ENCODE data around the gene LMOD2. TPM values are rescaled to one million over a fixed set of nuclear protein-coding genes. Genes with fewer than 3 reads are reported as not detected.

Gene LMOD2
- total and polyA plus RNA-seq, 2 donors = 5.4 TPM; not detected in 1

DNA sequence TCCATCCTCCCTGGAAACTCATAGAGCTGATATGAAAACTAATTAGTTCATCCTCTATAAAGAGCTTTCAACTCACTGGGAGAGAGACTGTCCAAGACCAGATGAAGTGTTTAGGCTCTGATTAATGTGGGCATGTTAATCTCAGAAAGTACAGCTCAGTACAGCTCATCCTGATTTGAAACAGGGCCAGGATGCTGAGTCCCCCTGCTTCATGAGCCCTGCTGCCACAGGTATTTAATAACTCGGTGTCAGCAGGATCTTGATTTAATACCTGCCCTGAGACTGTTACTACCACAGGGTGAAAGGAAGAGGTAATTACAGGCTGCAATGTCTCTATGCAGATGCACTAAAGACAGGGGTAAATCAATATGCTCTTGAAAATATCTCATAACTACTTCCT lies 10.8 kb downstream of the LMOD2 start:
- no peak for DNase-seq (ENCODE audit: extremely low spot score)
- no peaks in the 10 kb centered on the region for H3K4me1 ChIP-seq (ENCODE audit: insufficient read depth)
- no peaks in the 10 kb centered on the region for H3K36me3 ChIP-seq (ENCODE audit: insufficient read depth)
- H3K27ac ChIP-seq (ENCODE audit: low read depth) = no peak overlapping the region
- H3K4me3 ChIP-seq (ENCODE audit: low read depth, low read length) = no peak overlapping the region
- 25% methylated on average over 1 of the region's 1 CpG for WGBS

DNA sequence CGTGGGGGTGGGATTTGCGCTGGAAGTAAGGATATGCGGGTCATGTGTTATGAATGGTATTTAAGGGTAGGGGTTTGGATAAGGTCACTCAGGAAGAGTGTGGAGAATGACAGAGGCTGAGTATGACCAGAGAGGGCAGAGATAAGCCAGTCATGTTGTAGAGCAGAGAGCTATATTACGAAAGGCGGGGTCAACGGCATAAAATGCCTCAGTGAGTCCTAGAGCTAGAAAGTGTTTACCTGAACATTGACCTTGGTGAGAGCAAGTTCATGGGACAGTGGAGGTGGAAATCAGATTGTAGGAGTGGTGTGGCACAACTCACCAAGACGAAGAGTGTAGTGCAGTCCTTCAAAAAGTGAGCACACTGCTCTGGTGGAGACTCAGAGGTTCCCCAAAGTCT lies 13.8 kb downstream of the LMOD2 start:
- Histone ChIP-seq H3K4me1 (ENCODE audit: insufficient read depth) (no peaks in the 10 kb centered on the region), H3K36me3 (ENCODE audit: insufficient read depth) (no peaks in the 10 kb centered on the region), H3K4me3 (ENCODE audit: low read depth, low read length) (no peak overlapping the region), H3K27ac (ENCODE audit: low read depth) (no peak overlapping the region)
- DNase-seq (ENCODE audit: extremely low spot score) = no peak
- WGBS = 73% methylated on average over 7 of the region's 7 CpGs

DNA sequence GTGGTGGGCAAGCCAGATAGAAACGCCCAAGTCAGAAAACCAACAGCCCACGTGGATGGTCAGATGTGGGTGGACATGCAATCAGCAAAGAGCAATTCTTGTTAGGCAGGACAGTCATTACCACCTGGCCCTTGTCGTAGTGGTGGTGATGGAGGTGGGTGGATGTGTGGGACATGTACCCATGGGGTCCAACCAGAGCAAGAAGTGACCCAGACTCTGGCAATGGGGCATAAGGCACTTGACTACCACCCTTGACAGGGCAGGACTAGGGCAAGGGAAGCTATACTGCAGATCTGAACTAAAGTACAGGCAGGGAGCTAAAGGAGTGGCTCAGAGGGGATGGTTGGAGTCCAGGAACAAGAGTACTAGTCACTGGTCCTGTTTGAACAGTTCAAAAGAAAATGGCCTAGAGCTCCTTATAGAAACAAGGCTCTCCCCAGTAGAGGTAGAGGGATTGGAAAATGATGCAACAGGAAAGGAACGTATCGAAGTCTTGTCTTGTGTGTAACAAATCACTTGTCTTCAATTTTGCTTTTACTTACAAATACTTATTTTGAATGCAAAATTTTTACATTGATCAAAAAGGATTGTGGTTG lies 17.6 kb downstream of the LMOD2 start:
- Histone ChIP-seq H3K27ac (ENCODE audit: low read depth) (no peak overlapping the region), H3K4me3 (ENCODE audit: low read depth, low read length) (no peak overlapping the region), H3K36me3 (ENCODE audit: insufficient read depth) (peaks cover 1% of the 10 kb centered on the region), H3K4me1 (ENCODE audit: insufficient read depth) (no peaks in the 10 kb centered on the region)
- no peak for DNase-seq (ENCODE audit: extremely low spot score)
- WGBS = 93% methylated on average over 5 of the region's 5 CpGs

DNA sequence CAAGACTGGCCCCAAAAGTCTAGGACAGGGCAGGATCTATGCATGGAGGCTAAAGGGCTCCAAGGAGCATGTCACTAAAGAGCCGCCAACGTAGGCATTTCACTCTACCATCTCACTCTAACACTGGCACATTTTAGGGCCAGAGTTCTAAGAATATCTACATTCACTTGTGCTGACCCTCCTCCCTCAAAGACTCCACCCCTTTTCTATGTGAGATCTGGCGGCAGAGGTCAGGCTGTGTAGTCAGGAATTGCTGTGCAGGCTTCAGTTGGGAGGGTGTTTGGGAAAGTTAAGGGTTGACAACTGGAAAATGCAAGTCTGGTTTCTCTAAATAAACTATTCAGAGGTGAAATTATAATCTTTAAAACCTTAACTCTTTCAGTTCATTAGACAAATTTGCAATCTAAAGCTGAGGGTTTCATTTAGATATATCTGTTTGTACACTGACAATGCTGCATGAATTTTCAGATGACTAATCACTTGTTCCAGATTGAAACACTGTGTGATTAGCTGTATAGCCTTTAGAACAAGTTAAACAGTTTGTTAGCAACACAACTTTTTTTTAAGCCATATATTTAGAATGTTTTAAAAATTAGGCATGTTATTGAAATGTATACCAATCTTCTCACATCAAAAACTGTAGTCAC lies 18.2 kb downstream of the LMOD2 start:
- H3K36me3 ChIP-seq (ENCODE audit: insufficient read depth) = peaks cover 1% of the 10 kb centered on the region
- 76% methylated on average over 3 of the region's 3 CpGs for WGBS
- no peak for DNase-seq (ENCODE audit: extremely low spot score)
- no peak overlapping the region for H3K4me3 ChIP-seq (ENCODE audit: low read depth, low read length)
- H3K4me1 ChIP-seq (ENCODE audit: insufficient read depth) = no peaks in the 10 kb centered on the region
- H3K27ac ChIP-seq (ENCODE audit: low read depth) = no peak overlapping the region

DNA sequence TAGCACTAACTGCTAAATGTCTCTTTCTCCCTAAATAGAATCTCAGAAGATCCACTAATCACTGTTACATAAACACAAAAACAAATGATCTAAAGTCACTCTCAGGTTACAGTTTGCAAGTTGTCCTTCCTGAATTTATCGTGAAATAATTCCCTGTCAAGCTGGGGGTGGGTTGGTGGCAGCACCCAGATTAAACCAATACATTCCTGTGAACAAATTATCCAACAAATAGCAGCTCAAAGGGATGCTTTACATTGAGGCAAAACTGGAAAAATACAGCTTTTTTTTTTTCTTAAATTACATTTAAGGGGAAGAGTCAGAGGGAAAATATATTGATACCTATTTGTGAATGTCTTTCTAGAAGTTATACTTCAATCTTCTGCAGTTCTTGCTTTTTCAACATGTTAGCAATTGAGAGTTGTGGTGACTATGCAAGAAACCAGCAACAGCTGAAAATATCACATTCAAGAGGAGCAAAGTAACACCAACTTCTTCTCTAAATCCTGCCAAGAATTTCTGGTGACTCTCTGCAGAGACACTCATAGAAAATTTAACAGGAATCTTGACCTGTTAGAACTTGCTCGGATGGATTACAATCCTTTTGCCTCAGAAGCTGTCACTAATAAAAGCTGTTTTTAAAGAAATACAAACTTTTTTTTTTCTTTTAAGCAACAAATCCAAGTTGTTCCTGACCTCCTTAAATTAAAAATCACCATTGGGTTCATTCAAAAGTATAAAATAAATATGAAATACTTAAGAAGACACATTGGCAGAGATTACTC lies 18.9 kb downstream of the LMOD2 start:
- peaks cover 1% of the 10 kb centered on the region for H3K36me3 ChIP-seq (ENCODE audit: insufficient read depth)
- WGBS = 17% methylated on average over 2 of the region's 2 CpGs
- DNase-seq (ENCODE audit: extremely low spot score) = no peak
- H3K27ac ChIP-seq (ENCODE audit: low read depth) = no peak overlapping the region
- no peak overlapping the region for H3K4me3 ChIP-seq (ENCODE audit: low read depth, low read length)
- no peaks in the 10 kb centered on the region for H3K4me1 ChIP-seq (ENCODE audit: insufficient read depth)

GRCh38 chr7:123675181-123675473 lies 19.5 kb downstream of the LMOD2 start:
- no peak overlapping the region for H3K4me3 ChIP-seq (ENCODE audit: low read depth, low read length)
- peaks cover 1% of the 10 kb centered on the region for H3K36me3 ChIP-seq (ENCODE audit: insufficient read depth)
- DNase-seq (ENCODE audit: extremely low spot score) = peak; percentile 10
- no peaks in the 10 kb centered on the region for H3K4me1 ChIP-seq (ENCODE audit: insufficient read depth)
- H3K27ac ChIP-seq (ENCODE audit: low read depth) = no peak overlapping the region

GRCh38 chr7:123677061-123677715 lies 21.5 kb downstream of the LMOD2 start:
- Histone ChIP-seq H3K4me3 (ENCODE audit: low read depth, low read length) (no peak overlapping the region), H3K27ac (ENCODE audit: low read depth) (no peak overlapping the region), H3K4me1 (ENCODE audit: insufficient read depth) (no peaks in the 10 kb centered on the region), H3K36me3 (ENCODE audit: insufficient read depth) (peaks cover 3% of the 10 kb centered on the region)
- 69% methylated on average over 2 of the region's 2 CpGs for WGBS
- DNase-seq (ENCODE audit: extremely low spot score) = no peak

DNA sequence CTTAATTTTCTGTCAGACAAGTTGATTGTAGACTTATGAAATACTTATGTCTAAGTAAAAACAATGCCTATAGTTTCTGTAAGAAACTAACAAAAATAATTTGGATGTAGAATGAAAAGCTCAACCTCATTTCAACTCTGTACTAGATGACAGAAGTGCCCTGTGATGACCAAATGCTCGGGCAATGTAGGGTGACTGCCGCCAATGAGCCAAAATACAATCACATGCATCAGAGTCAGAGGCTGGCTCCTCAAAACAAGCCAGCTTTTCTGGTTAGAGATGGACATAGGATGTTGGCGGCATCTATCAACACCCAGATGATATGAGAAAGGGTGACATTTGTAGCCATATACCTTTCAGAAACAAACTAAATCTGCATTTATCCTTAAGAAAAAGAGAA lies 23.9 kb downstream of the LMOD2 start:
- H3K27ac ChIP-seq (ENCODE audit: low read depth) = no peak overlapping the region
- WGBS = 98% methylated on average over 3 of the region's 3 CpGs
- no peak overlapping the region for H3K4me3 ChIP-seq (ENCODE audit: low read depth, low read length)
- H3K36me3 ChIP-seq (ENCODE audit: insufficient read depth) = peaks cover 3% of the 10 kb centered on the region
- no peaks in the 10 kb centered on the region for H3K4me1 ChIP-seq (ENCODE audit: insufficient read depth)
- DNase-seq (ENCODE audit: extremely low spot score) = no peak

DNA sequence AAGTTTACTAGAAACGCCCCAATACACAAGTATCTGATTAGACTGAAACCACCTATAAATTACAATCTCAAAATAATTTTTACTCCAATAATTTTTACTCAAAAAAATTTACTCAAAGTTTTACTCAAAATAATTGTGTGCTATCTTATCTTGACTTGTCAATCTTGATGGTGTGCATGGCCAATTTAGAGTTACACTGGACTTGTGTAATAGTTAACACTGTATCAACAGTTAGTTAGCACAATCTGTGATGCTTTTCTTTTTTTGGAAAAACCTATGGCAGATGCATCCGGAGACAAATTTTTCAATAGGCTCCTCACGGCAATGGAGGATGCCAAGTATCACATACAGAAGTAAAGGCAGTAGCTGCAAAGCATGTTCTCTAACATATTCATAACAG lies 24.9 kb downstream of the LMOD2 start:
- Histone ChIP-seq H3K27ac (ENCODE audit: low read depth) (no peak overlapping the region), H3K4me1 (ENCODE audit: insufficient read depth) (no peaks in the 10 kb centered on the region), H3K36me3 (ENCODE audit: insufficient read depth) (peaks cover 3% of the 10 kb centered on the region), H3K4me3 (ENCODE audit: low read depth, low read length) (no peak overlapping the region)
- 72% methylated on average over 3 of the region's 3 CpGs for WGBS
- no peak for DNase-seq (ENCODE audit: extremely low spot score)

DNA sequence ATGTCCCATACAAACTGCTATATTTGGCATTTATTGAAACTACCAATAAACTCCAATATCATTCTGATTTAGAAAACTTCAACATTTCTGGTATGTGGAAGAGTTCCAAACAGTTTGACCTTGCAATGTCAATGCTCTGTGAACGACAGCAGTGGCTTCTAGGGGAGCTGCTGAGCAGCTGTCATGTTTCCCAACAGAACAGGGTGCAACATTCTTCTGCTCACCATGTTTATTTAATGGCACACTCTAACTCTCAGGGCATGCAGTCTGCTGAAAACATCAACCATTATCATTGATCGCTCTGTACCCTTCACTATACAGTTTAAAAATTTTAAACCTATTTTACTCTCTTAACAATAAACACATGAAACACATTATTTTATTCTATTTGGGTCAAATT lies 25.9 kb downstream of the LMOD2 start:
- DNase-seq (ENCODE audit: extremely low spot score) = no peak
- Histone ChIP-seq H3K36me3 (ENCODE audit: insufficient read depth) (peaks cover 1% of the 10 kb centered on the region), H3K27ac (ENCODE audit: low read depth) (no peak overlapping the region), H3K4me3 (ENCODE audit: low read depth, low read length) (no peak overlapping the region), H3K4me1 (ENCODE audit: insufficient read depth) (no peaks in the 10 kb centered on the region)
- WGBS = 55% methylated on average over 2 of the region's 2 CpGs

GRCh38 chr7:123682690-123683089 lies 27.0 kb downstream of the LMOD2 start:
- no peaks in the 10 kb centered on the region for H3K4me1 ChIP-seq (ENCODE audit: insufficient read depth)
- peaks cover 1% of the 10 kb centered on the region for H3K36me3 ChIP-seq (ENCODE audit: insufficient read depth)
- no peak for DNase-seq (ENCODE audit: extremely low spot score)
- no peak overlapping the region for H3K4me3 ChIP-seq (ENCODE audit: low read depth, low read length)
- WGBS = 89% methylated on average over 1 of the region's 1 CpG
- H3K27ac ChIP-seq (ENCODE audit: low read depth) = no peak overlapping the region

DNA sequence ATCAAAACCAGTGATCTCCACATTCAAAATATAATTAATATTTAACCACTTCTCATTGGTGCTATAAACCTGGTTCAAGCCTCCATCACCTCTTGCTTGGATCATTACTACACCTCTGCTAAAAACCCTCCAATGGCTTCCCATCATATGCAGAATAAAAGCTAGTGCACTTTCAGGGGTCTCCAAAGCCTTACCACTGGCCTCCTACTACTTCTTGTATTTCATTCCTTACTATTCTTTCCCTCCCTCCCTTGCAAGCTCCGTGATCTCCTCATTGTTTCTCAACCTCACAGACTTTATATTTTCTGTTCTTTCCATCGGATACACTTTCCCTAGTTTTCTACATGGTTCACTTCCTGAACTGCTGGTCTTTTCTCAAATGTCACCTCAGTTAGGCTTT lies 31.5 kb downstream of the LMOD2 start:
- 97% methylated on average over 2 of the region's 2 CpGs for WGBS
- H3K36me3 ChIP-seq (ENCODE audit: insufficient read depth) = peaks cover 1% of the 10 kb centered on the region

GRCh38 chr7:123687727-123688126 lies 32.1 kb downstream of the LMOD2 start:
- no peaks in the 10 kb centered on the region for H3K4me1 ChIP-seq (ENCODE audit: insufficient read depth)
- no peak overlapping the region for H3K4me3 ChIP-seq (ENCODE audit: low read depth, low read length)
- DNase-seq (ENCODE audit: extremely low spot score) = no peak
- no peak overlapping the region for H3K27ac ChIP-seq (ENCODE audit: low read depth)
- H3K36me3 ChIP-seq (ENCODE audit: insufficient read depth) = peaks cover 1% of the 10 kb centered on the region
- WGBS = 95% methylated on average over 1 of the region's 1 CpG

More for the DNA sequence above, 31.5 kb downstream of the LMOD2 start:
- H3K4me3 ChIP-seq (ENCODE audit: low read depth, low read length) = no peak overlapping the region
- no peaks in the 10 kb centered on the region for H3K4me1 ChIP-seq (ENCODE audit: insufficient read depth)
- H3K27ac ChIP-seq (ENCODE audit: low read depth) = no peak overlapping the region
- DNase-seq (ENCODE audit: extremely low spot score) = no peak

DNA sequence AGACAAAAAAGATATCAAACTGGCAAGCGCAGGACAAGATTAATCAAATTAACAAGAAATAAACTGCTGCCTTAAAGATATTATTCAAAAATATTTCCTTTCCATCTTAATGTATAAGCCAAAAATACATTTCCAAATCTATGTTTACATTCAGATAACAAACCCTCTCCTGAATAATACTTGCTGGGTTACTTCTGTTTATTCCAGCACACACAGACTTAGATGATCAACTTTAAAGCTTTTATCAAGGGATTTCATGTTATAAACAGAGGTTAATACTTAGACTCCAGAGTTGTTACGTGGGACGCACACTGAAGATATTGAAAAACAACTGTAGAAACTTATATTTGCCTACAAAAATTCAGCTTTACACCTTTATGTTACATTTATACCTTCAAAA lies 33.6 kb downstream of the LMOD2 start:
- WGBS = 32% methylated on average over 3 of the region's 3 CpGs
- DNase-seq (ENCODE audit: extremely low spot score) = no peak
- H3K4me1 ChIP-seq (ENCODE audit: insufficient read depth) = no peaks in the 10 kb centered on the region
- no peak overlapping the region for H3K4me3 ChIP-seq (ENCODE audit: low read depth, low read length)
- H3K36me3 ChIP-seq (ENCODE audit: insufficient read depth) = peaks cover 1% of the 10 kb centered on the region
- no peak overlapping the region for H3K27ac ChIP-seq (ENCODE audit: low read depth)
